Measurements from ENCODE around the gene TRAF4. TPM values are rescaled to one million over a fixed set of nuclear protein-coding genes. Genes with fewer than 3 reads are reported as not detected.

Gene TRAF4
- 23.6 and 39.0 TPM in 2 replicates for total RNA-seq

GRCh38 chr17:28743243-28744103, at the start of gene TRAF4:
Gene TRAF4, plus strand, starts transcription at chr17:28744011. Its CDS starts 102 bp downstream, at chr17:28744113.

GRCh38 chr17:28711723-28712031, 32.1 kb upstream of the TRAF4 start, which contains the start of gene PROCA1:
Gene PROCA1, minus strand, starts transcription at chr17:28711888. Its CDS starts 228 bp downstream, at chr17:28711660.

GRCh38 chr17:28717578-28718332, 26.1 kb upstream of the TRAF4 start, which contains the start of gene RAB34:
Gene RAB34, minus strand, starts transcription at chr17:28717868. Its CDS starts 602 bp downstream, at chr17:28717266.

GRCh38 chr17:28726226-28726626, 17.6 kb upstream of the TRAF4 start, which contains the start of gene TLCD1:
Gene TLCD1, minus strand, starts transcription at chr17:28726233. Its CDS starts 136 bp downstream, at chr17:28726097.

GRCh38 chr17:28728364-28729200, 15.2 kb upstream of the TRAF4 start, which contains the start of gene NEK8:
Gene NEK8, plus strand, starts transcription at chr17:28728788. Its CDS starts 26 bp downstream, at chr17:28728814.

Other genes starting within 250 kb of the TRAF4 start
- gene FOXN1, start 237.7 kb upstream of the TRAF4 start, total RNA-seq, result not detected in 2 replicates
- 24.0 and 48.5 TPM in 2 replicates for gene UNC119, start 191.4 kb upstream of the TRAF4 start, total RNA-seq
- gene PIGS, start 172.5 kb upstream of the TRAF4 start, total RNA-seq, result 68.5 and 114 TPM in 2 replicates
- 130 and 212 TPM in 2 replicates for gene ALDOC, start 167.1 kb upstream of the TRAF4 start, total RNA-seq
- gene SPAG5, start 145.0 kb upstream of the TRAF4 start, total RNA-seq, result 19.0 and 26.4 TPM in 2 replicates
- 0.91 and 3.7 TPM in 2 replicates for gene RSKR, start 129.8 kb upstream of the TRAF4 start, total RNA-seq
- 79.1 and 90.8 TPM in 2 replicates for gene BLTP2, start 98.9 kb upstream of the TRAF4 start, total RNA-seq
- gene SDF2, start 82.1 kb upstream of the TRAF4 start, total RNA-seq, result 59.8 and 68.8 TPM in 2 replicates
- 30.6 and 50.3 TPM in 2 replicates for gene SUPT6H, start 81.8 kb upstream of the TRAF4 start, total RNA-seq
- 0.39 and 3.8 TPM in 2 replicates for gene PROCA1, start 32.1 kb upstream of the TRAF4 start, total RNA-seq
- gene RAB34, start 26.1 kb upstream of the TRAF4 start, total RNA-seq, result 348 and 466 TPM in 2 replicates
- gene RPL23A, start 24.0 kb upstream of the TRAF4 start, total RNA-seq, result 866 and 1,222 TPM in 2 replicates
- gene TLCD1, start 17.8 kb upstream of the TRAF4 start, total RNA-seq, result 0.96 and 18.4 TPM in 2 replicates
- gene NEK8, start 15.2 kb upstream of the TRAF4 start, total RNA-seq, result 1.6 and 2.4 TPM in 2 replicates
- gene FAM222B, start 98.8 kb downstream of the TRAF4 start, total RNA-seq, result 8.9 and 12.0 TPM in 2 replicates
- gene ERAL1, start 111.0 kb downstream of the TRAF4 start, total RNA-seq, result 48.5 and 56.0 TPM in 2 replicates
- gene FLOT2, start 153.7 kb downstream of the TRAF4 start, total RNA-seq, result 56.8 and 60.4 TPM in 2 replicates
- gene DHRS13, start 159.1 kb downstream of the TRAF4 start, total RNA-seq, result 4.7 and 14.2 TPM in 2 replicates
- gene PHF12, start 207.5 kb downstream of the TRAF4 start, total RNA-seq, result 18.9 and 34.8 TPM in 2 replicates

Data from epithelial cell of alveolus of lung (primary cell).